ENCODE data around the gene ELFN2.

GRCh38 chr22:37430941-37431340 lies 3.7 kb upstream of the ELFN2 start:
- TF ChIP-seq EZH2 (IDR thresholded peaks at IDR 0.05; ENCODE audit: insufficient read depth, poor library complexity, severe bottlenecking) (no peak), EZH2phosphoT487 (IDR thresholded peaks at IDR 0.05; ENCODE audit: insufficient read depth, low read depth) (no peak)

All from GM23248 (cell line).